GM23248 (cell line): ENCODE measurements around the gene VSTM5.

Experiments
- EZH2 ChIP-seq: fragments of 200-600 bp; sonication (generic); IDR thresholded peaks from 2 replicates; pipeline ENCODE4 v1.6.1; 2018; ENCODE audit warnings: antibody characterized with exemption, mild to moderate bottlenecking; ENCODE audit not compliant: insufficient read depth, poor library complexity, severe bottlenecking
- EZH2phosphoT487 ChIP-seq: fragments of 200-600 bp; sonication (generic); IDR thresholded peaks from 2 replicates; pipeline ENCODE4 v1.6.1; 2018; ENCODE audit warnings: antibody characterized with exemption, moderate library complexity, mild to moderate bottlenecking, low read depth; ENCODE audit not compliant: insufficient read depth

GRCh38 chr11:93850594-93851018, at the start of gene VSTM5:
- no peak for TF ChIP-seq EZH2
- no peak for TF ChIP-seq EZH2phosphoT487
